ENCODE results near the gene INAVA. TPM values are rescaled to one million over a fixed set of nuclear protein-coding genes. Genes with fewer than 3 reads are reported as not detected.

The INAVA gene
- 0.72 and 5.5 TPM in 2 replicates for total RNA-seq (2014; rRNA removed; shearing (Covaris generic))

GRCh38 chr1:200894712-200895442 lies at the start of gene INAVA:
Gene INAVA (plus strand): TSS chr1:200894900. CDS start chr1:200898401, 3,501 bp downstream.
- no peaks in the 10 kb centered on the region for H3K36me3 ChIP-seq
- no peaks in the 10 kb centered on the region for H3K27me3 ChIP-seq (replicated peaks)
- H3K4me1 ChIP-seq (replicated peaks) = peaks cover 52% of the 10 kb centered on the region
- no peak within 1 kb of the TSS for H3K4me3 ChIP-seq
- no peak within 1 kb of the TSS for H3K27ac ChIP-seq
- no peaks in the 10 kb centered on the region for H3K9me3 ChIP-seq (replicated peaks)
- DNase-seq (ENCODE audit: low read depth in 1 of 2, low spot score in 2 of 2) = no peak

GRCh38 chr1:200845360-200845759 lies 49.3 kb upstream of the INAVA start:
- H3K27ac ChIP-seq = no peak overlapping the region
- no peak overlapping the region for H3K4me3 ChIP-seq
- no peak for DNase-seq (ENCODE audit: low read depth in 1 of 2, low spot score in 2 of 2)
- H3K36me3 ChIP-seq = peaks cover 58% of the 10 kb centered on the region
- H3K4me1 ChIP-seq (replicated peaks) = no peaks in the 10 kb centered on the region
- no peaks in the 10 kb centered on the region for H3K9me3 ChIP-seq (replicated peaks)
- no peaks in the 10 kb centered on the region for H3K27me3 ChIP-seq (replicated peaks)

GRCh38 chr1:200846398-200846797 lies 48.3 kb upstream of the INAVA start:
- Histone ChIP-seq H3K4me1 (replicated peaks) (no peaks in the 10 kb centered on the region), H3K36me3 (peaks cover 64% of the 10 kb centered on the region), H3K9me3 (replicated peaks) (no peaks in the 10 kb centered on the region)

GRCh38 chr1:200849430-200849829 lies 45.3 kb upstream of the INAVA start:
- no peaks in the 10 kb centered on the region for H3K4me1 ChIP-seq (replicated peaks)
- no peaks in the 10 kb centered on the region for H3K9me3 ChIP-seq (replicated peaks)
- H3K36me3 ChIP-seq = peaks cover 80% of the 10 kb centered on the region
- no peak for DNase-seq (ENCODE audit: low read depth in 1 of 2, low spot score in 2 of 2)
- no peak overlapping the region for H3K4me3 ChIP-seq
- H3K27ac ChIP-seq = no peak overlapping the region
- no peaks in the 10 kb centered on the region for H3K27me3 ChIP-seq (replicated peaks)

More at GRCh38 chr1:200846398-200846797, 48.3 kb upstream of the INAVA start:
- Histone ChIP-seq H3K27ac (no peak overlapping the region), H3K4me3 (no peak overlapping the region), H3K27me3 (replicated peaks) (no peaks in the 10 kb centered on the region)
- no peak for DNase-seq (ENCODE audit: low read depth in 1 of 2, low spot score in 2 of 2)

- DNase-seq (ENCODE audit: low read depth in 1 of 2, low spot score in 2 of 2) = no peak
- Histone ChIP-seq H3K36me3 (peaks cover 81% of the 10 kb centered on the region), H3K27me3 (replicated peaks) (no peaks in the 10 kb centered on the region)
Measured at GRCh38 chr1:200850554-200850953, 44.1 kb upstream of the INAVA start.

GRCh38 chr1:200856716-200857357 lies 37.9 kb upstream of the INAVA start:
- no peaks in the 10 kb centered on the region for H3K27me3 ChIP-seq (replicated peaks)
- H3K36me3 ChIP-seq = peaks cover 55% of the 10 kb centered on the region
- H3K4me3 ChIP-seq = no peak overlapping the region
- no peaks in the 10 kb centered on the region for H3K9me3 ChIP-seq (replicated peaks)
- H3K4me1 ChIP-seq (replicated peaks) = no peaks in the 10 kb centered on the region
- no peak overlapping the region for H3K27ac ChIP-seq
- DNase-seq (ENCODE audit: low read depth in 1 of 2, low spot score in 2 of 2) = no peak

More at GRCh38 chr1:200850554-200850953, 44.1 kb upstream of the INAVA start:
- H3K27ac ChIP-seq = no peak overlapping the region
- H3K4me1 ChIP-seq (replicated peaks) = no peaks in the 10 kb centered on the region
- H3K4me3 ChIP-seq = no peak overlapping the region
- no peaks in the 10 kb centered on the region for H3K9me3 ChIP-seq (replicated peaks)

- Histone ChIP-seq H3K4me3 (no peak overlapping the region), H3K4me1 (replicated peaks) (no peaks in the 10 kb centered on the region), H3K36me3 (peaks cover 49% of the 10 kb centered on the region), H3K9me3 (replicated peaks) (no peaks in the 10 kb centered on the region), H3K27me3 (replicated peaks) (no peaks in the 10 kb centered on the region), H3K27ac (no peak overlapping the region)
- DNase-seq (ENCODE audit: low read depth in 1 of 2, low spot score in 2 of 2) = no peak
Measured at GRCh38 chr1:200857804-200858203, 36.9 kb upstream of the INAVA start.

GRCh38 chr1:200861937-200862647 lies 32.6 kb upstream of the INAVA start:
- Histone ChIP-seq H3K9me3 (replicated peaks) (no peaks in the 10 kb centered on the region), H3K4me1 (replicated peaks) (peaks cover 5% of the 10 kb centered on the region), H3K27ac (no peak overlapping the region), H3K4me3 (no peak overlapping the region), H3K36me3 (peaks cover 20% of the 10 kb centered on the region), H3K27me3 (replicated peaks) (no peaks in the 10 kb centered on the region; the same call in 1 of the 2 replicates)
- no peak for DNase-seq (ENCODE audit: low read depth in 1 of 2, low spot score in 2 of 2)

- peaks cover 10% of the 10 kb centered on the region for H3K4me1 ChIP-seq (replicated peaks)
- no peak overlapping the region for H3K4me3 ChIP-seq
- H3K27ac ChIP-seq = no peak overlapping the region
- no peak for DNase-seq (ENCODE audit: low read depth in 1 of 2, low spot score in 2 of 2)
- no peaks in the 10 kb centered on the region; the same call in 1 of the 2 replicates for H3K27me3 ChIP-seq (replicated peaks)
- H3K36me3 ChIP-seq = peaks cover 12% of the 10 kb centered on the region
- no peaks in the 10 kb centered on the region for H3K9me3 ChIP-seq (replicated peaks)
Measured at GRCh38 chr1:200862713-200863415, 31.8 kb upstream of the INAVA start.

- DNase-seq (ENCODE audit: low read depth in 1 of 2, low spot score in 2 of 2) = no peak
- Histone ChIP-seq H3K36me3 (peaks cover 4% of the 10 kb centered on the region), H3K4me3 (no peak overlapping the region), H3K27ac (no peak overlapping the region), H3K9me3 (replicated peaks) (no peaks in the 10 kb centered on the region), H3K27me3 (replicated peaks) (no peaks in the 10 kb centered on the region; the same call in 1 of the 2 replicates), H3K4me1 (replicated peaks) (peaks cover 10% of the 10 kb centered on the region)
Measured at GRCh38 chr1:200866116-200866515, 28.6 kb upstream of the INAVA start.

GRCh38 chr1:200866521-200866920 lies 28.2 kb upstream of the INAVA start:
- Histone ChIP-seq H3K27ac (no peak overlapping the region), H3K4me3 (no peak overlapping the region), H3K9me3 (replicated peaks) (no peaks in the 10 kb centered on the region), H3K27me3 (replicated peaks) (no peaks in the 10 kb centered on the region; the same call in 1 of the 2 replicates), H3K36me3 (peaks cover 4% of the 10 kb centered on the region), H3K4me1 (replicated peaks) (peaks cover 10% of the 10 kb centered on the region)
- DNase-seq (ENCODE audit: low read depth in 1 of 2, low spot score in 2 of 2) = no peak

GRCh38 chr1:200867018-200867811 lies 27.5 kb upstream of the INAVA start:
- peak in 1 of 2 experiments; percentile 42 for DNase-seq (ENCODE audit: low read depth in 1 of 2, low spot score in 2 of 2)
- Histone ChIP-seq H3K4me1 (replicated peaks) (peaks cover 10% of the 10 kb centered on the region), H3K27ac (no peak overlapping the region), H3K4me3 (no peak overlapping the region), H3K27me3 (replicated peaks) (no peaks in the 10 kb centered on the region; the same call in 1 of the 2 replicates), H3K9me3 (replicated peaks) (no peaks in the 10 kb centered on the region), H3K36me3 (peaks cover 4% of the 10 kb centered on the region)

- no peaks in the 10 kb centered on the region for H3K27me3 ChIP-seq (replicated peaks)
- H3K4me3 ChIP-seq = no peak overlapping the region
- no peak for DNase-seq (ENCODE audit: low read depth in 1 of 2, low spot score in 2 of 2)
- H3K9me3 ChIP-seq (replicated peaks) = no peaks in the 10 kb centered on the region
- H3K4me1 ChIP-seq (replicated peaks) = peaks cover 10% of the 10 kb centered on the region
- H3K27ac ChIP-seq = no peak overlapping the region
- no peaks in the 10 kb centered on the region for H3K36me3 ChIP-seq
Measured at GRCh38 chr1:200869376-200869752, 25.3 kb upstream of the INAVA start.
